ENCODE results near the gene GRIP2.

- TF ChIP-seq CTCF (IDR thresholded peaks at IDR 0.05; ENCODE audit: insufficient read depth, low read length, poor library complexity, severe bottlenecking) (no peak), EZH2phosphoT487 (conservative IDR thresholded peaks at IDR 0.05; ENCODE audit: low read length) (no peak)
These were observed 7.6 kb upstream of the GRIP2 start for GRCh38 chr3:14547693-14548092.

All from SU-DHL-6 (cell line).